WERI-Rb-1 (cell line): Measurements from ENCODE around the gene SPATS1.

ENCODE experiments used
- DNase-seq: peaks from one replicate; pipeline ENCODE4 v3.0.0-alpha.2; 2020
- H3K27ac ChIP-seq: fragments of 250-450 bp; sonication (Bioruptor Pico); 2 replicates; pipeline ENCODE4 v1.5.1; 2020; ENCODE audit warnings: mild to moderate bottlenecking, moderate library complexity
- H3K27me3 ChIP-seq: fragments of 250-450 bp; sonication (Bioruptor Pico); 2 replicates; pipeline ENCODE4 v1.5.1; 2021; ENCODE audit warnings: mild to moderate bottlenecking, low read depth, moderate library complexity; ENCODE audit not compliant: insufficient read depth, severe bottlenecking
- H3K36me3 ChIP-seq: fragments of 250-450 bp; sonication (Bioruptor Pico); 2 replicates; pipeline ENCODE4 v1.5.1; 2020; ENCODE audit warnings: mild to moderate bottlenecking, moderate library complexity
- H3K4me3 ChIP-seq: 2 replicates; pipeline ENCODE4 v1.5.1; 2011; ENCODE audit warnings: low read depth, mild to moderate bottlenecking, control low read depth, low read length
- H3K9me3 ChIP-seq: fragments of 250-450 bp; sonication (Bioruptor Pico); 2 replicates; pipeline ENCODE4 v1.5.1; 2021; ENCODE audit warnings: mild to moderate bottlenecking, moderate library complexity; ENCODE audit not compliant: severe bottlenecking
- CTCF ChIP-seq: IDR thresholded peaks from 2 replicates; pipeline ENCODE4 v1.5.1; 2011; ENCODE audit warnings: low read depth, mild to moderate bottlenecking, control low read depth, inconsistent platforms, low read length

SPATS1 gene

GRCh38 chr6:44307217-44307616, 35.2 kb upstream of the SPATS1 start:
- no peak for DNase-seq
- peaks cover 100% of the 10 kb centered on the region for H3K36me3 ChIP-seq
- no peak overlapping the region for H3K4me3 ChIP-seq

DNA sequence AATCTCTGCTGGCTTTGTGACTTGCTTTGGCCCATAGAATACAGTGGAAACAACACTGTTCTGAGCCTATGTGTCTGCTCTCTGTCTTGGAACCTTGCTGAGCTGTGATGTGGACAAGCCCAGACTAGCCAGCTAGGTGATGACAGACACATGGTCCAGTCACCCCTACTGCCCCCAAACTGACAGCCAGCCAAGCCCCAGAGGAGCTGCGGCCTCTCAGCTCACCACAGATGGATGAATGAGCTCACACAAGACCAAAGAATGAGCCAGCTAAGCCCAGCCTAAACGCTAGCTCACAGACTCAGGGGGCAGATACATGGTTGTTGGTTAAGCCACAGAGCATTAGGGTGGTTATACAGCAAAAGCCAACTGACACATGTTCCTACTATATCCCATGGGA, 33.4 kb upstream of the SPATS1 start:
- no peaks in the 10 kb centered on the region for H3K27me3 ChIP-seq
- TF ChIP-seq CTCF = no peak
- no peaks in the 10 kb centered on the region for H3K9me3 ChIP-seq
- DNase-seq = peak; percentile 95
- peak overlapping the region; percentile 88 for H3K27ac ChIP-seq
- peaks cover 87% of the 10 kb centered on the region for H3K36me3 ChIP-seq
- no peak overlapping the region for H3K4me3 ChIP-seq

More at GRCh38 chr6:44307217-44307616, 35.2 kb upstream of the SPATS1 start:
- H3K27me3 ChIP-seq = no peaks in the 10 kb centered on the region
- no peak for TF ChIP-seq CTCF
- H3K9me3 ChIP-seq = no peaks in the 10 kb centered on the region
- H3K27ac ChIP-seq = peak overlapping the region; percentile 88

DNA sequence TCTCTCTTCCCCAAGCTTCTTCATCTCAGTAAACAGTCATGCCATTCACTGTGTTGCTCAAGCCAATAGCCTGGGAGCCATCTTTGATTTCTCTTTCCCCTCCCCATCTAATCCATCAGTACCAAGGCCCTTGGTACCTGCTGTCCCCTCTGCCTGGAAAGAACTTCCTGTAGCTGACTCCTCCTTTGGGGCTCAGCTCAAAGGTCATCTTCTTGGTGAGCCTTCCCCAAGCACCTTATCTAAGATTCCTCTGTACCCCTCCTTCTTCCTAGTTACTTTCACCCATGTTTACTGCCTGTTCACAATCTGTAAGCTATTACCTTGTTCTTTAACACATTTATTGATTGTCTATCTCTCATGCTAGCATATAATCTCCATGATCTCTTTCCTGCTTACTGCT, 32.8 kb upstream of the SPATS1 start:
- peaks cover 81% of the 10 kb centered on the region for H3K36me3 ChIP-seq
- H3K27ac ChIP-seq = peak overlapping the region; percentile 88
- no peak overlapping the region for H3K4me3 ChIP-seq
- TF ChIP-seq CTCF = no peak
- no peaks in the 10 kb centered on the region for H3K9me3 ChIP-seq
- DNase-seq = no peak
- no peaks in the 10 kb centered on the region for H3K27me3 ChIP-seq

- Histone ChIP-seq H3K27ac (peak overlapping the region; percentile 88), H3K4me3 (no peak overlapping the region), H3K27me3 (no peaks in the 10 kb centered on the region), H3K36me3 (peaks cover 75% of the 10 kb centered on the region), H3K9me3 (no peaks in the 10 kb centered on the region)
- TF ChIP-seq CTCF = no peak
- DNase-seq = no peak
These were observed 32.2 kb upstream of the SPATS1 start for GRCh38 chr6:44310241-44310640.

DNA sequence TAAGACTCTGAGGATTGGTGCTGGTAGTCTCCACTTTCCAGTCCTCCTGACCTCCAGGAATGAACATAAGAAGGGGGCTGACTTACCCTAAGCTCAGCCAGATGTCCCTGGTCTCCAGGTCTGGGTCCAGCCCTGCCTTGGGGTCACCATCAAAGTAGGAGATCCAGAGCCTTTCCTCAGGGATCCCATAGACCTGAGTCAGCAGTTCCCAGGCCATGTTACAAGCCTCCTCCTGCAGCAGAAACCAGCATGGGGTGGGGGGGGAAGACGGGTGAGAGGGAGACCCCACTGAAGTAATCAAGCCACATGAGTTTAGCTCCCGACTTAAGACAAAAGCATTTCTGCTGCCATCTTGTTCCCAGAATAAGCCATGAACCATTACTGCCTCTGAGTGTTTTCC, 31.1 kb upstream of the SPATS1 start:
- H3K36me3 ChIP-seq = peaks cover 65% of the 10 kb centered on the region
- no peak for TF ChIP-seq CTCF
- H3K4me3 ChIP-seq = no peak overlapping the region
- DNase-seq = no peak
- no peaks in the 10 kb centered on the region for H3K27me3 ChIP-seq
- H3K27ac ChIP-seq = no peak overlapping the region; the same call in 1 of the 2 replicates
- H3K9me3 ChIP-seq = no peaks in the 10 kb centered on the region

GRCh38 chr6:44311767-44312166, 30.7 kb upstream of the SPATS1 start:
- no peak for TF ChIP-seq CTCF
- DNase-seq = no peak
- no peak overlapping the region for H3K4me3 ChIP-seq
- H3K27ac ChIP-seq = no peak overlapping the region; the same call in 1 of the 2 replicates
- H3K36me3 ChIP-seq = peaks cover 60% of the 10 kb centered on the region
- H3K27me3 ChIP-seq = no peaks in the 10 kb centered on the region
- no peaks in the 10 kb centered on the region for H3K9me3 ChIP-seq
